GM18502 (cell line): Measurements from ENCODE around the gene ACSM2B.
"Not testable (repeated sequence)": the region's sequence is repeated elsewhere in the genome, so short reads cannot be mapped to it uniquely, and the experiment has no call there.

Source experiments
- ATAC-seq: cut with Tn5 transposase; IDR thresholded peaks from one replicate; pipeline ENCODE4 v1.9.1; 2021; ENCODE audit warnings: mild to moderate bottlenecking; ENCODE audit not compliant: unreplicated experiment, poor library complexity

The ACSM2B gene

GRCh38 chr16:20595694-20596093 is 19.5 kb upstream of the ACSM2B start:
- not testable (repeated sequence) for ATAC-seq

GRCh38 chr16:20595068-20595467 is 18.9 kb upstream of the ACSM2B start:
- not testable (repeated sequence) for ATAC-seq

GRCh38 chr16:20592780-20593179 is 16.6 kb upstream of the ACSM2B start:
- not testable (repeated sequence) for ATAC-seq

- not testable (repeated sequence) for ATAC-seq
Measured at GRCh38 chr16:20589486-20589885, 13.3 kb upstream of the ACSM2B start.

- ATAC-seq = not testable (repeated sequence)
Measured at GRCh38 chr16:20587645-20588074, 11.5 kb upstream of the ACSM2B start.

GRCh38 chr16:20586716-20587115 is 10.5 kb upstream of the ACSM2B start:
- ATAC-seq = not testable (repeated sequence)

GRCh38 chr16:20586112-20586511 is 9.9 kb upstream of the ACSM2B start:
- not testable (repeated sequence) for ATAC-seq

- not testable (repeated sequence) for ATAC-seq
Measured at GRCh38 chr16:20580487-20581259, 4.5 kb upstream of the ACSM2B start.

GRCh38 chr16:20578091-20578490 is 1.9 kb upstream of the ACSM2B start:
- not testable (repeated sequence) for ATAC-seq

- ATAC-seq = not testable (repeated sequence)
Measured at GRCh38 chr16:20569117-20569651, 7.0 kb downstream of the ACSM2B start.

- no peak for ATAC-seq
Measured at GRCh38 chr16:20568404-20568803, 7.8 kb downstream of the ACSM2B start.

GRCh38 chr16:20566864-20567263 is 9.3 kb downstream of the ACSM2B start:
- no peak for ATAC-seq

GRCh38 chr16:20565334-20565733 is 10.8 kb downstream of the ACSM2B start:
- ATAC-seq = not testable (repeated sequence)

- ATAC-seq = not testable (repeated sequence)
Measured at GRCh38 chr16:20564218-20564617, 11.9 kb downstream of the ACSM2B start.

- not testable (repeated sequence) for ATAC-seq
Measured at GRCh38 chr16:20555628-20556027, 20.5 kb downstream of the ACSM2B start.

GRCh38 chr16:20554689-20555088 is 21.5 kb downstream of the ACSM2B start:
- ATAC-seq = not testable (repeated sequence)

- not testable (repeated sequence) for ATAC-seq
Measured at GRCh38 chr16:20553493-20553892, 22.7 kb downstream of the ACSM2B start.

GRCh38 chr16:20546951-20547350 is 29.2 kb downstream of the ACSM2B start:
- ATAC-seq = not testable (repeated sequence)

- not testable (repeated sequence) for ATAC-seq
Measured at GRCh38 chr16:20546278-20546853, 29.8 kb downstream of the ACSM2B start.

- not testable (repeated sequence) for ATAC-seq
Measured at GRCh38 chr16:20540603-20541316, 35.4 kb downstream of the ACSM2B start.

- ATAC-seq = no peak
Measured at GRCh38 chr16:20538687-20539086, 37.5 kb downstream of the ACSM2B start.
